GM18909 (cell line): ENCODE results near the gene VPS33B.

Experiments used
- ATAC-seq: cut with Tn5 transposase; IDR thresholded peaks from one replicate; pipeline ENCODE4 v1.9.1; 2021; ENCODE audit warnings: mild to moderate bottlenecking; ENCODE audit not compliant: unreplicated experiment, poor library complexity

Gene VPS33B

GRCh38 chr15:90986790-90987507, 35.4 kb downstream of the VPS33B start:
- ATAC-seq = no peak

GRCh38 chr15:90982135-90982534, 40.3 kb downstream of the VPS33B start:
- peak; percentile 35 for ATAC-seq

GRCh38 chr15:90981681-90982080, 40.7 kb downstream of the VPS33B start:
- peak; percentile 81 for ATAC-seq

GRCh38 chr15:90979582-90979981, 42.8 kb downstream of the VPS33B start:
- ATAC-seq = no peak

GRCh38 chr15:90974216-90974615, 48.2 kb downstream of the VPS33B start:
- ATAC-seq = no peak

- ATAC-seq = no peak
Measured at GRCh38 chr15:90972133-90972532, 50.3 kb downstream of the VPS33B start.

GRCh38 chr15:90970274-90970673, 52.1 kb downstream of the VPS33B start:
- no peak for ATAC-seq

- ATAC-seq = no peak
Measured at GRCh38 chr15:90968434-90968833, 54.0 kb downstream of the VPS33B start.

GRCh38 chr15:90967206-90967605, 55.2 kb downstream of the VPS33B start:
- no peak for ATAC-seq

- ATAC-seq = no peak
Measured at GRCh38 chr15:90966262-90966661, 56.1 kb downstream of the VPS33B start.

- ATAC-seq = no peak
Measured at GRCh38 chr15:90962021-90962420, 60.4 kb downstream of the VPS33B start.

GRCh38 chr15:90960298-90961091, 61.9 kb downstream of the VPS33B start:
- ATAC-seq = no peak

GRCh38 chr15:90959894-90960293, 62.5 kb downstream of the VPS33B start:
- no peak for ATAC-seq

GRCh38 chr15:90959028-90959595, 63.3 kb downstream of the VPS33B start:
- ATAC-seq = no peak

GRCh38 chr15:90957791-90958190, 64.6 kb downstream of the VPS33B start:
- ATAC-seq = no peak

- ATAC-seq = no peak
Measured at GRCh38 chr15:90957031-90957790, 65.2 kb downstream of the VPS33B start.

- no peak for ATAC-seq
Measured at GRCh38 chr15:90956274-90957030, 65.9 kb downstream of the VPS33B start.

- no peak for ATAC-seq
Measured at GRCh38 chr15:90955624-90956273, 66.6 kb downstream of the VPS33B start.
